GM18868 (cell line): ENCODE data around the gene EML3.
"Not testable (repeated sequence)": the region's sequence is repeated elsewhere in the genome, so short reads cannot be mapped to it uniquely, and the experiment has no call there.

Experiments
- ATAC-seq: cut with Tn5 transposase; IDR thresholded peaks from one replicate; pipeline ENCODE4 v1.9.1; 2021; ENCODE audit warnings: mild to moderate bottlenecking, moderate library complexity; ENCODE audit not compliant: unreplicated experiment

The EML3 gene

DNA sequence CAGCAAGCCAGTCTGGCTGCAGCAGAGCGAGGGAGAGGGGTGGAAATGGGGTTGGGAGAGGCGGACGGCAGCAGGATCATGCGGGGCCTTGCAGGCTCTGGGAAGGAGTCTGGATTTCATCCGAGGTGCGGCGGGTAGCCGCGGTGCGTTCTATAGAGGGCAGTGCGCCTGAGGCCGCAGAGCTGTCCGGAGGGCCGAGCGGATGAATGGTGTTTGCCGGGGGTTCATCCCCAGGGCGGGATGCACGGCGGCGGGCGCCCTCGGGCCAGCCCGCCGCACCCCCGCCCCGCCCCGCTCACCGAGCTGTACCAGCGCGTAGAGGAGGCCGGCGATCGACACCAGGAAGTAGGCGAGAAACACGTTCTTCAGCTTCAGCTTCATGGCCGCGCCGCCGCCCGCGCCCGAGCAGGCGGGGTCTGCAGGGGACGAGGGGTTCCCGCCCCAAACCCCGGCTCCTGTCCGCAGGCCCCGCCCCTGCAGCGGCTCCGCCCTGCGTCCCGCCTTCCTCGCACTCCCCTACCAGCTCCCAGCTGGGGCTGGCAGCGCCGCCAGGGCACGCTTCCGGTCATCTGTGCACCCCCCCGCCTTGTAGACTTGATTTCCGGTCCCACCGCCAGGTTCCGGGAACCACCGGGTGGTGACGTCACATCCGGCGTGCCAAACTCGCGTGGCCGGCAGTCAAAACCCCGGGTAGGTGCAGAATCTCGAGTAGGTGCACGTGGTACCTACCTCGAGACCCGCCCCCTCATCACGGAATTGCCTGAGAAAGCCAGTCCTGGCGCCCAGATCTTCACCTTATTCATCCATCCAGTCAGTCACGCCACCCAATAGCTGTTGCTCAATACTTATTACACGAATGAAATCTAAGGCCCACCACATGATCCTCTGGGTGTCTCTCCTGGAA, 9.2 kb upstream of the EML3 start, which contains the start of gene B3GAT3:
Gene B3GAT3, minus strand, starts transcription at position 420 of the 904 bp plus-strand sequence. Its CDS starts 39 bp downstream, at position 381.
- ATAC-seq: peak; percentile 96

DNA sequence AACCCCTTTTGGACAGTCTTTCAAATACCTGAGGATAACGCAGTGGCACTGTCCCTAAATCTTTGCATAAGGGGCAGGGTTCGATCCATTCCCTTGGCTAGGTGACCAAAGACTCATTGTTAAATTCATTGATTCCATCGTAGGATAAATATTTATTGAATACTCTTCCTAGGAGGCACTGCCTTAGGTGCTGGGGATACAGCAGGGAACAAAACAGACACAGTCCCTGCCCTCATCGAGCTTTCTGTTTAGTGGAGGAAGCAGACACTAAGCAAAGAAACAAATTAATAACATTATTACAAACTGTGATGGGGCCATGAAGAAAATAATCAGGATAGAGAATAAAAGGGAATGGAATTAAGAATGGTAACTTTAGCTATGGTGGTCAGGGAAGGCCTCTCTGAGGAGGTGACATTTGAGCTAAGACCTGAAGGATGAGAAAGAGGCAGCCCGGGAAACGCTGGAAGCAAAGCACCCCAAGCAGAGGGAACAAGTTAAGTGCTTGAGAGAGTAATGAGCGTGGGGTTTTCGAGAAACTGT, 8.5 kb upstream of the EML3 start:
- no peak for ATAC-seq

DNA sequence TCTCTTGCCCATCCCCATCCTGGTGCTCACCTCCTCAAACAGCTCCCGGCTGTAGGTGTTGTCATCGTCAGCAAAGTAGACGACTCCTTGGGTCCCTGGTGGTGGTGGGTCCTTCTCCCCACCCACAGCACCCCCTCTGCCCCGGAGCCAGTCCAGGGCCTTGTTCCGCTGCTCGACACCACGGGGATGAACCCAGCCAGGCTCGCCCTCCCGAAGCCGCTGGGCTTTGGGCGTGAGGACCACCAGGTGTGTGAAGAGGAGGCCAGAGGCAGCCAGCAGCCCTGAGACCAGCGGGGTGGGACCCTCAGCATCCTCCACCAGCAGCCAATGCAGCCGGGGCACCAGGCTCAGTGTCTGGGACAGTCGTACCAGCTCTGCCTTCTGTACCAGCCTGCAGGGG, 4.4 kb upstream of the EML3 start:
- ATAC-seq: not testable (repeated sequence)

DNA sequence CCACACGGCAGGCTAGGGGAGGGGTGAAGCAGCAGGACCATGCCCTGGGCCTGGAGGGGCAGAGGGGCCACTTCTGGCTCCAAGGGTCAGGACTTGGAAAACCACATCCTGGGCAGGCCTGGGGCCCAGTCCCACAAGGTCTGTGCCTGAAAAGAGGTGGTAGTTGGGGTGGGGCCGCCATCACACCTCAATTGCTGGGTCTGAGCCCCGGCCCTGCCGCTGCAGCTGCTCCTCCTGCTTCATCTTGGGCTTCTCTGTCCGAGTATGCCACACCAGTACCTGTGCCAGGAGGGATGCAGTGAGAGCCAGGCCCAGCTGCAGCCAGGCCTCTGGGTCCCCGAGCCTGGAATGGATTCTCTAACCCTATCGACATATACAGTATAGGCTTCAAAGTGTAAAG, 2.9 kb upstream of the EML3 start:
- no peak for ATAC-seq

DNA sequence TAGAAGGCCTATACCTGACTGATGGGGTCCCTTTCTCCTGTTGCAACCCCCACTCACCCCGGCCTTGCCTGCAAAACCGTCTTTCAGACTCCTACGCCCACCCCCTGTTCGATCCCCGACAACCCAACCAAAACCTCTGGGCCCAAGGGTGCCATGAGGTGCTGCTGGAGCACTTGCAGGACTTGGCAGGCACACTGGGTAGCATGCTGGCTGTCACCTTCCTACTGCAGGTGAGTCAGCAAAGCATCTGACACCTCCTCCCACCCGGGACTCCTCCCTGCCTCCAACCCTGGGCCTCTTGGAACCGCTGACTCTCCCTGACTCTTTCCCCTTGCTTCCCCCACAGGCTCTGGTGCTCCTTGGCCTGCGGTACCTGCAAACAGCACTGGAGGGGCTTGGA, 1.7 kb upstream of the EML3 start:
- ATAC-seq: no peak

DNA sequence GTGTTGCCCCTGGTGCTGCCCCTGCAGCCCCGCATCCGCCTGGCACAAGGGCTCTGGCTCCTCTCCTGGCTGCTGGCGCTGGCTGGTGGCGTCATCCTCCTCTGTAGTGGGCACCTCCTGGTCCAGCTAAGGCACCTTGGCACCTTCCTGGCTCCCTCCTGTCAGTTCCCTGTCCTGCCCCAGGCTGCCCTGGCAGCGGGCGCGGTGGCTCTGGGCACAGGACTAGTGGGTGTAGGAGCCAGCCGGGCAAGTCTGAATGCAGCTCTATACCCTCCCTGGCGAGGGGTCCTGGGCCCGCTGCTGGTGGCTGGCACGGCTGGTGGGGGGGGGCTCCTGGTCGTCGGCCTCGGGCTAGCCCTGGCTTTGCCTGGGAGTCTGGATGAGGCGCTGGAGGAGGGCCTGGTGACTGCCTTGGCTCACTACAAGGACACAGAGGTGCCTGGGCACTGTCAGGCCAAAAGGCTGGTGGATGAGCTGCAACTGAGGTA, 760 bp upstream of the EML3 start:
- no peak for ATAC-seq

DNA sequence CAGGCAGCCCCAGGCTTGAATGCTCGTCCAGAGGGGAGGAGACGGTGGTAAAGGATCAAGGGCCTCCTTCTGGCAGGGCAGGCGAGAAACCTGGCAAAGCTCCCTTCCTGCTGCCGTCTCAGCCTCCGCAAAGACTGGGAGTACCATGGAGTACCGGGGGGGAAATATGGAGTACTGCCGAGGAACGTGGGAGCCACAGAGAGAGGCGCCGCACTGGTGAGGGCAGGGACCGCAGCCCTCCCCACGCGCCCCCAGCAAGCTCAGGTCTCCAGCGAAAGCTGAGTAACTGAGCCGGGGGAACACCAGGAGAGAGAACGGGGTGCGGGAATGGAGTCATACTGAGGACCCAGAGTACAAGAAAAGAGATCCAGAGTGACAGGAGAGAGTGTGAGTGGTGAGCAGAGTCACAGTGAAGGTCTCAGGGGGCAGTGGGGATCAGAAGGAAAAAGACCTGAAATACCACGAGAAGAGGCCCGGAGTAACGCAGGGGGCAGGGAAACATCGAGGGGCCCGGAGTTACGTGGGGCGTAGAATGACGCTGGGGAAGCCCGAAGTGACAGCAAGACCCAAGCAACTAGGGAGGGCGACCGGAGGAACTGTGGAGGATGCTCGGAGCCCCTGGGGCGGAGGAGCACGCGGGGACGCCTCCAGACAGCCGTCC, 740 bp downstream of the EML3 start:
- peak; percentile 29 for ATAC-seq

DNA sequence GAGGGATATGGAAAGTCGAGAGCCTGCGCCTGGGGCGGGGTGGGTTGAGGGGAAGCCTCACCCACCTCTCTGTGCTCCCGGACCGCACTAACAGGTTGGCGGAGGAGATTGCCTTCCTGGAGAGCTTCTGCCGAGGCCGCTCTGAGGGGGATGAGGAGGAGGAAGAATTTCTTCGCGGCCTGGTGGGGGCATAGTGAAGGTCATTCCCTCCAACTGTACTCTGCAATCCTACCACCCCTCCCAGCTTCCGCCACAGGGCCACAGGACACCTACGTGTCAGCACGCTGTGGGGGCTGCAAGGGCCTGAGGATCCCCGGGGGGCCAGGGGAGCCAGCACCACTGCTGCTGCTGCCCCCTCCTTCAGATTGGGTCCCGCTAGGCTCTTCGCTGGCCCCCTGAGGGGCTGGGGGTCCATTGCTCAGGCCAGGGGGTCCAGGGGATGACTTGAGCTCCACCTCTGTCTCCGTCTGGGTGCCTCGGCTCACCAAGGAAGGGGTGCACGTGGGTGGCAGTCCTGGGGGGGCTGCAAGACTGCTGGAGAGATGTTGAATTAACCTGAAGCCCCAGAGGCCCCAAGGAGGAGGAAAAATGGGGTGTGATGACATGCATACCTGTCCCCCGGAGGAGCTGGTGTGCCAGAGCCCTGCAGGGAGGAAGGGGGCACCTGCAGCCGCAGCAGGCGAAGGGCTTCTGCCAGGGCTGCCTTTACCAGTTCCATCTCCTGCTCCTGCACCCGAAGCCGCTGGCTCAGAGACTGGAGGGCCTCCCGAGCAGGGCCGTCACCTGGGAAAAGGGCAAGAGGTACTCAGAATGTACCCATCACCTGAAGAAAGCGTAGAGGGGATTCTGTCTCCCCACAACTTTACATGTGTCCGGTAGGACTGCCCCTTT, 1.5 kb downstream of the EML3 start:
- no peak for ATAC-seq

DNA sequence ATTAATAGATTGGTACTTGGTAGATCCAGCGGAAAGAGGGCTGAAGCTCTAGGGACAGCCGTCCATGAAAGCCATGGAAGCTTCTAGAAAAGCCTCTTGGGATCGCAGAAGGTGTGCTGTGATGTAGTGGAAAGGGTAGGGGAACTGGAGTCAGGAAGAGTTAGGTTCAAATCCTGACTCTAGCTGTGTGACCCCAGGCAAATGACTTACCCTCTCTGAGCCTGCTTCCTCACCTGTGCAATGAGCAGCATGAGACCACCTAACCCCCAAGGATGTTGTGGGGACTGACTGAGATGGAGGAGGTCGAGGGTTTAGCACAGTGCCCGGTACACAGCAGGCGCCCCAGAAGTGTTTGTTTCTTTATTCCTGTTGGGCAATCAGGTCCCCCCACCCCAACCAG, 2.2 kb downstream of the EML3 start:
- no peak for ATAC-seq

DNA sequence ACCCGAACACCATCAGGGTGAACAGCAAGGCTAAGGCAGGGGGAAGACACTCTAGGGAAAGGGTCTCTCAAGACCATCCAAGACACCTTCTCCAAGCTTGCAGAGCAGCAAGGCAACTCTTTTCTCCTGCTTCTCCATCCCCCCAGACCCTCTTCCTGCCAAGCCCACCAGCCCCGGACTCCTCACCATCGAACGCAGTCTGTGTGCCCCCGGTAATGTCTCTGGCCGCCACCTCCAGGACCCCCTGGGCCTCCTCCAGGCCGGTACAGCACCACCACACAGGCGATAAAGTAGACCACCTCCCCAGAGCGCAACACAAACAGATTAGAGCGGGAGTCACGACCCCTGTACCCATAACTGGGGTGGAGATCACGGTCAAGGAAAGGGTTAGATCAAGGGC, 3.8 kb downstream of the EML3 start:
- no peak for ATAC-seq

DNA sequence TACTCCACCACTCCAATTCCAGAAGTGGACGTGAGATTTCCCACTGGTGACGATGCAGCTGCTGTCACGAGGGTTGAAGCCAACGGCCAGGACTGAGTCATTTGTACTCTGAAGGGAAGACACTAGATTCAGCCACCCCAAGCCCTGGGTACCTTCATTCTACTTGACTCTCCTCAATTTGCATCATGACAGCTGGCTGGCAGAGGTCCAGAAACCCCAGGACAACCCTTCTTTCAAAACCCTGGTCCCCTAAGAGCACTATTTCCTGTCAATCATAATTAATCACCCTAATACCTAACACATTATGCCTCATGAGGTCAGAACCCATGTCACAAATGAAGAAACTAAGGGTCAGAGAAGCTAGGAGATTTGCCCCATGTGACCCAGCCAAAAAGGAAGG, 4.9 kb downstream of the EML3 start:
- no peak for ATAC-seq

DNA sequence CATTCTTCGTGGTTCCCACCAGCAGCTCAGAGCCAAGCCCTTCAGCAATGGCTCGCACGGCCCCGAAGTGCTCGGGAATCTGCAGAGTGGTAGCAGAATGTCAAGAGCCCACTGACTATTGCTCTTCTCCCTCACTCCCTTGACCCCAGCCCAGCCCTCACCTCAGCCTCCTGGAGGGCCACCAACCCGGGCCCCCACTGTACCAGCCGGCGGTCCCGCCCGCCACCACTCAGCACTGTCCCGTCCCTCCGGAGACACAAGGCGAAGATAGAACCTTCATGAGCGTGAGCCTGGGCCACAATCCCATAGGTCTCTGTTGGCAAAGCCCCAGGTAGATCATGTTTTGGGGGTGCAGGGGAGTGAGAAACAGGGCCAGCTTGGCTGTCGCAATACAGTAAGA, 6.7 kb downstream of the EML3 start:
- no peak for ATAC-seq

DNA sequence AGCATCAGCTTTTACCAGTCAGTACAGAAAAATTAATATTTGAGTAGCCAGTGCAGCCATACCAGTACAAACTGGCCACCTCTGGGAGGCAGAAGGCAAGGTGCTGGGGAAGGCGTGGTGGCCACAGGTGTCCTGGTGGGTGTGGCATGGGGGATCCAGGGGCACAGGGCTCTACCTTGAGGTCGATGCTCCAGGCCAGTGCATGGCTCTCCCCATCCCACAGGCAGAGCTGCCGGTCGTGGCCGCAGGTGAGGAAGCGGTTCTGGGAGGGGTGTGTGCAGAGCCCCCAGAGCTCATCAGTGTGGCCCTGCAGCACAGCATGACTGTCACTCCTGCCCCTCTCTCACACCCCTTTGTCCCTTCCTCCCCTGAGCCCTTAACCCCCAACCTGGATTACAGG, 7.1 kb downstream of the EML3 start:
- no peak for ATAC-seq

DNA sequence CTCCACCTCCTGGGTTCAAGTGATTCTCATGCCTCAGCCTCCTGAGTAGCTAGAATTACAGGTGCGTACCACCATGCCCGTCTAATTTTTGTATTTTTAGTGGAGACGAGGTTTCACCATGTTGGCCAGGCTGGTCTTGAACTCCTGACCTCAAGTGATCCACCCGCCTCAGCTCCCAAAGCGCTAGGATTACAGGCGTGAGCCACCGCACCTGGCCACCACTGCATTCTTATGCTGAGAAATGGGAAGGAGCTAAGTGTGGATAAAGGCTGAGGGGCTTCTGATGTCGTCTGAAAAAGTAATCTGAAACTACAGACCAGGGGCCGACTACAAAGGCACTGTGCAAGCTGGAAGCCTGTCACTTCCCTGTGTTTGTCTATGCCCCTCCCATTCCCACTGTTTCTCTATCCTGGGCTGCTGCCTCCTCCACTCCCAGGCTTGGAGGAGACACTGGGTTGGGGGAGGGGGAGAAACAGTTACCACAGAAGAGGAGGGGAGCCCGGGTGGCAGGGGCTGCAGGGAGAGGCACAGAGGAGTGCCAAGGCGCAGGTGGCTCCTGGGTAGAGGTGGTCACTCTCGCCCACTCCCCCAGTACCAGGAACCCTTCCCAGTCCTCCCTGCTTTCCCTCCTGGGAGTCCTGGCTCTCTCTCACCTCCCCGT, 8.0 kb downstream of the EML3 start:
- no peak for ATAC-seq

DNA sequence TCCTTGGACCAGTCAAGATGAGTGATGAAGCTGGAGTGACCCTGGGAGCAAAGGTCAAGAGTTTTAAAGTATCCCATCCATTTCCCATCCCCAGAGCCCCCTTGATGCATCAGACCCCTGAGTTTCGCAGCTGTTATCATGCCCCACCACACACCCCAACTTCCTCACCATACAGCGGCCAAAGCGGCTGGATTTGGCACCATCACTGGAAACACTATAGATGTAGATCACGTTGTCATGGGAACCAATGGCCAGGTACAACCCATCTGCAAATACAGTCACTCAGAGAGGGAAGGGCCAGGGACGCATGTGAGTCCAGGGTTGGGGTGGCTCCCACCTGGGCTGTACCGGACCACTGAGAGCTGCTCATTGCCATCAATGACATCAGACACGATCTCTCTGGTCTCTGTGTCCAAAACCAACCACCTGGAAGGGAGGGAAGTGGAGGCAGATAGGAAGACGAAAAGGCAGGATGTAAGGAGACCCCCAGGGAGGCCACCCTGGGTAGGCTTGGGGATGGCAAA, 8.7 kb downstream of the EML3 start:
- ATAC-seq: no peak

DNA sequence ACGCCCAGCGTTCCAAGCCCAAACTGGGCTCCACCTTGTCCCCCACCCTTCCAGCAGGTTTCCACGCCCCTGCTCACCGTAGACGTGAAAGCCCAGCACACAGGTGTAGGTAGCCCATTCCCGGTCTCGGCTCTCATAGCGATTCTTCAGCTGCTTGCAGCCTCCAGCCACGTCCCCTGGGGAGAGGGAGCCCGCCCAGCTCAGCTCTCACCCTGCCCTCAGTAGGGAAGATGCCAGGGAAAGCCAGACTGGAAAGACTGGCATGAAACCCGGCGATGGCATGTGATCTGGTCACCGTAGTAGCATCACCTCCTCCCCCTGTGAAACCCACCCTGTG, 9.5 kb downstream of the EML3 start:
- no peak for ATAC-seq

DNA sequence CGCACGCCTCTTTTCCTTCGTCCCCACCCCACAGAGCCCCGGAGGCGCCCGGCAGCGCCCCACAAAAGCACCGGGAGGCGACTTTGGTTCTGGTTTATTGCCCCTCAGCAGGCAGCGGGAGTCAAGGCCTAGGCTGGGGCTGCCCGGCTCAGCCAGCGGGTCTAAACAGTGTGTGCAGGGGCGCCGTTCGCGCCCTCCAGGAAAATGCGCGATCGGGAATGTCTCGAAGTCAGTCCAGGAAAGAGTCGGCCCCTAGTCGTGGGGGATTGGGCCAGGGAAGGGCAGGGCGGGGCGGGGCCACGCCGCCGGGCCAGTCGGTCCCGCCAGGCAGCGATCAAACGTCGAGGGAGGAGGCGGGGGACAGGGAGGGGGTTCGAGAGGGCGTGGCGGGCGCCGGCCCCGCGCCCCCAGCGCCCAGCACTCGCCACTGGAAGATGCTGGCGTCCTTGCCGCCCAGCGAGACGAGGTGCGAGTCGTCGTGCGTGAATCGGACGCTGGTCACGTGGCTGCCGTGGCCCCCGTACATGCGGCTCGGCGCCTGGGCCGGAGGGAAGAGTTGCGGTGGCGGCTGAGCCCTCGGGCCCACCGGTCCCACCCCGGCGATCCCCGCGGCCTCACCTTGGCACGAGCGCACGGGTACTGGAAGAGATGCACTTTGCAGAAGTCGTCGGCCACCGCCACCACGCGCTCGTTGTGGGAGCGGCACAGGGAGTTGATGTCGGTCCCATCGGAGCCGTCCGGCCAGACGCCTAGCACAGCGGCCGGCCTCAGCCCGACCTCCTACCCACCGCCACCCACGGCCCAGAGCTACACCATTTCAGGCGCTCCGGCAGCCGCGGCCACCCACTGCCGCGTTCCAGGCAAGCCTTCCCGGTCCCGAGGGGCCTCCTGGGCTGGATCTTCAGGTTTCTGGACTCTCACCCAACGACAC, 10.2 kb downstream of the EML3 start:
- no peak for ATAC-seq

DNA sequence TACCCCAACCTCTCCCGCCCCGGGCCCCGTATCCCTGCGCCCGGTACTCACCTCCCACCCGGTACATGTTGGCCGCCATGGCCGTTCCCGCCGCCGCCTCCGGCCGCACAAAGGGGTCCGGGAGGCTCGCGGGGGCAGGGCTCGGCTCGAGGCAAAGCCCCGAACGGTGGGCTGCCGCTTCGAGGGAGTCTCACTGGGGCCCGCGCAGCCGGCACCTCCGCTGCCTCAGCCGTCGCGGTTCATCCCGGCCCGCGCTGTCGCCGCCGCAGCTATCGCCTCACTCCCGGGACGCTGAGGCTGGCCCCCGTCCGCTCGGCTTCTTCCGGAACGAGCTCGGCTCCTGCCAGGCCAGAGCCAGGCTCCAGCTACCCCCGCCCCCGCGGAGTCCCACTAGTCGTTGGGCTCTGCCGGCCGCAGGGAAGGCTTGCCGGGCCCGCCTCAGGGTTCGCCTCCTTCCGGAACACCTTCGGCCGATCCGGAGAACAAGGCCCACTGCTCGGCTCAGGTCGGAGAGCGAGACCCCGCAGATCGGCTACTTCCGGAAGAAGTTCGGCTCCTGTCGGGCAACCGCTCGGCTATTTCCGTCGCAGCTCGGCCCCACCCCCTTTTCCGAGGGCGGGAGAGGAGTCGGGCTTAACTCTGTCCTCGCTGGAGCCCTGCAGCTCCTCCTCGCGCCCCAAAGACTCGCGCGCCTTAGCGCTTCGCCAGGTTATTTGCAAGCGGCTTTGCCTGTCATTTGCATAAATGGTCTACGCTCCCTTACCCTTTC, 11.0 kb downstream of the EML3 start, which contains the start of gene MTA2:
Gene MTA2, minus strand, starts transcription at position 494 of the 769 bp plus-strand sequence. Its CDS starts 415 bp downstream, at position 79.
- ATAC-seq: peak; percentile 73

DNA sequence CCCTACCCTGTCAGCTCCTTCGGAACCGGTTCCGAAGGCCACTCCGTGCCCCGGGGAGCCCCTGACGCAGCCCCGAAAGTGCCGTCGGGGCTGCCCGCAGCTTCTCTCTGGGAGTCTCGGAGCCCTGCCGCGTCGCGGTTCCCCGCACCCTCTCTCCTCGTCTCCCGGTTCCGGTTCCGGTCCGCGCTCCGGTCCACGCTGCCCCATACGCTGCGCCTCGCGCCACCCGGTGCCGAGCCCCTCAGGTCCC, 11.5 kb downstream of the EML3 start:
- ATAC-seq: no peak
